ENCODE results near the gene HBQ1. TPM values are rescaled to one million over a fixed set of nuclear protein-coding genes. Genes with fewer than 3 reads are reported as not detected.
"Not testable (repeated sequence)": the region's sequence is repeated elsewhere in the genome, so short reads cannot be mapped to it uniquely, and the experiment has no call there.

Gene HBQ1
- total RNA-seq, 1 donor from 2014 or later, result not detected

DNA sequence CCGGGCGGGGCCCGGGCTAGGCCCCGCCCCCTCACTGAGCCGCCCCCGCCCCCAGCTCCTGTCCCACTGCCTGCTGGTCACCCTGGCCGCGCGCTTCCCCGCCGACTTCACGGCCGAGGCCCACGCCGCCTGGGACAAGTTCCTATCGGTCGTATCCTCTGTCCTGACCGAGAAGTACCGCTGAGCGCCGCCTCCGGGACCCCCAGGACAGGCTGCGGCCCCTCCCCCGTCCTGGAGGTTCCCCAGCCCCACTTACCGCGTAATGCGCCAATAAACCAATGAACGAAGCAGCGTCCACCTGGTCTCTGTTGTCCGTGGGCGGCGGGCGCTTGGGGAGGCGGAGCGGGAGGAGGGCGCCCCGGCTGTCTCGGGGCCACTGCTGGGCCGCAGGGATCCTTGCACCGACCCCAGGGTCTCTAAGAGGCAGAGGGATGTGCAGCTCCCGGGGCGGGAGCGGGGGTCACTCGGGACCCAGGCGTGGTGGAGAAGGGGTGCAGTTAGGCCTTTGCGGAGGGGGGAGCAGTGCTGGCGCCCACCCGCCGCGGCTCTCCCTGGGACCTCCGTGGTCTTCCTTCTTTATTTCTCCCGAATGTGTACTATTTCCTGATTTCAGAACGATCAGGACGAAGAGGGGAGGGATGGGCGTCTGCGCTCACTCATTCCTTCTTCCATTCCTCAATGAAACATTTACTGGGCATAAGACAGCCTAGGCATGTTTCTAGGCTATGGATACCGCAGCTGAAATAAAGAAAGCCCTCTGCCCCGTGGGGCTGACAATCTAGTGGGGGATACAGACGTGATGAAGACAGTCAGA lies 25.8 kb upstream of the HBQ1 start:
- no peak overlapping the region for H3K27ac Mint-ChIP-seq (ENCODE audit: unreplicated experiment)
- H3K4me3 Mint-ChIP-seq (ENCODE audit: unreplicated experiment), result peak overlapping the region; percentile 66
- peaks cover 9% of the 10 kb centered on the region for H3K4me1 Mint-ChIP-seq (ENCODE audit: unreplicated experiment)
- no peak for DNase-seq (ENCODE audit: extremely low spot score, unreplicated experiment)
- TF ChIP-seq, protein P1, sequence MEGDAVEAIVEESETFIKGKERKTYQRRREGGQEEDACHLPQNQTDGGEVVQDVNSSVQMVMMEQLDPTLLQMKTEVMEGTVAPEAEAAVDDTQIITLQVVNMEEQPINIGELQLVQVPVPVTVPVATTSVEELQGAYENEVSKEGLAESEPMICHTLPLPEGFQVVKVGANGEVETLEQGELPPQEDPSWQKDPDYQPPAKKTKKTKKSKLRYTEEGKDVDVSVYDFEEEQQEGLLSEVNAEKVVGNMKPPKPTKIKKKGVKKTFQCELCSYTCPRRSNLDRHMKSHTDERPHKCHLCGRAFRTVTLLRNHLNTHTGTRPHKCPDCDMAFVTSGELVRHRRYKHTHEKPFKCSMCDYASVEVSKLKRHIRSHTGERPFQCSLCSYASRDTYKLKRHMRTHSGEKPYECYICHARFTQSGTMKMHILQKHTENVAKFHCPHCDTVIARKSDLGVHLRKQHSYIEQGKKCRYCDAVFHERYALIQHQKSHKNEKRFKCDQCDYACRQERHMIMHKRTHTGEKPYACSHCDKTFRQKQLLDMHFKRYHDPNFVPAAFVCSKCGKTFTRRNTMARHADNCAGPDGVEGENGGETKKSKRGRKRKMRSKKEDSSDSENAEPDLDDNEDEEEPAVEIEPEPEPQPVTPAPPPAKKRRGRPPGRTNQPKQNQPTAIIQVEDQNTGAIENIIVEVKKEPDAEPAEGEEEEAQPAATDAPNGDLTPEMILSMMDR (IDR thresholded peaks at IDR 0.05), result no peak
- H3K9me3 Mint-ChIP-seq (ENCODE audit: unreplicated experiment), result no peaks in the 10 kb centered on the region
- H3K27me3 Mint-ChIP-seq (ENCODE audit: unreplicated experiment), result peaks cover 25% of the 10 kb centered on the region
- H3K36me3 Mint-ChIP-seq (ENCODE audit: unreplicated experiment), result no peaks in the 10 kb centered on the region

DNA sequence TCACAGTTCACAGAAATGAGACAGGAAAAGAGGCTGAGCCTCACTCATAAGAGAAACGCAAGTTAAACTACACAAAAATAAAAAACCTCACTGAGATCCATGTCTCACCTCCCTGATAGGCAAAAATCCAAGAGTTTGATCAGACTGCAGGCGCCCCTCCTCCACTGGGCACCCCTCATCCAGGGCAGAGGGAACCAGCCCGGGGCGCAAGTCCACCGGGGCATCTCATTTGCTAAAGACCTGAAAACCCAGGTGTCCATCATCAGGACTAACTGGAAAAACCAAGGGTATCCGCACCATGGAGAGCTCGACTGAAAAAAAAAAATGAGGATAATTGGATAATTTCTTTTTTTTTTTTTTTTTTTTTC lies 25.2 kb upstream of the HBQ1 start:
- Mint-ChIP-seq H3K4me3 (ENCODE audit: unreplicated experiment) (peak overlapping the region; percentile 66), H3K36me3 (ENCODE audit: unreplicated experiment) (no peaks in the 10 kb centered on the region), H3K27ac (ENCODE audit: unreplicated experiment) (no peak overlapping the region), H3K9me3 (ENCODE audit: unreplicated experiment) (no peaks in the 10 kb centered on the region), H3K27me3 (ENCODE audit: unreplicated experiment) (peaks cover 27% of the 10 kb centered on the region), H3K4me1 (ENCODE audit: unreplicated experiment) (peaks cover 5% of the 10 kb centered on the region)
- DNase-seq (ENCODE audit: extremely low spot score, unreplicated experiment), result no peak
- TF ChIP-seq, protein P1 (IDR thresholded peaks at IDR 0.05), result no peak

DNA sequence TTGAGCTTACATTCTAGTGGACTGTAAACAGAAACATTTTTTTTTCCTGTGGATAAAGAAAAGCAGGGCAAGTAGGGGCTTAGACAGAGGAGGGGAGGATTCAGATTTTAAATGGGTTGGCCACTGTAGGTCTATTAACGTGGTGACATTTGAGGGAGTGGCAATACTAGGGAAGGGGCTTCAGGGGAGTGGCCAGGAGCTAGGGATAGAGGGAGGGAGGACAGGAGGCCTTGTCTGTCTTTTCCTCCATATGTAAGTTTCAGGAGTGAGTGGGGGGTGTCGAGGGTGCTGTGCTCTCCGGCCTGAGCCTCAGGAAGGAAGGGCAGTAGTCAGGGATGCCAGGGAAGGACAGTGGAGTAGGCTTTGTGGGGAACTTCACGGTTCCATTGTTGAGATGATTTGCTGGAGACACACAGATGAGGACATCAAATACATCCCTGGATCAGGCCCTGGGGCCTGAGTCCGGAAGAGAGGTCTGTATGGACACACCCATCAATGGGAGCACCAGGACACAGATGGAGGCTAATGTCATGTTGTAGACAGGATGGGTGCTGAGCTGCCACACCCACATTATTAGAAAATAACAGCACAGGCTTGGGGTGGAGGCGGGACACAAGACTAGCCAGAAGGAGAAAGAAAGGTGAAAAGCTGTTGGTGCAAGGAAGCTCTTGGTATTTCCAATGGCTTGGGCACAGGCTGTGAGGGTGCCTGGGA lies 21.0 kb upstream of the HBQ1 start:
- no peak for DNase-seq (ENCODE audit: extremely low spot score, unreplicated experiment)
- no peak overlapping the region for H3K27ac Mint-ChIP-seq (ENCODE audit: unreplicated experiment)
- peaks cover 5% of the 10 kb centered on the region for H3K4me1 Mint-ChIP-seq (ENCODE audit: unreplicated experiment)
- no peak overlapping the region for H3K4me3 Mint-ChIP-seq (ENCODE audit: unreplicated experiment)
- H3K9me3 Mint-ChIP-seq (ENCODE audit: unreplicated experiment), result no peaks in the 10 kb centered on the region
- TF ChIP-seq, protein P1 (IDR thresholded peaks at IDR 0.05), result no peak
- no peaks in the 10 kb centered on the region for H3K36me3 Mint-ChIP-seq (ENCODE audit: unreplicated experiment)
- peaks cover 28% of the 10 kb centered on the region for H3K27me3 Mint-ChIP-seq (ENCODE audit: unreplicated experiment)

GRCh38 chr16:160242-160641 lies 20.0 kb upstream of the HBQ1 start:
- not testable (repeated sequence) for H3K4me3 Mint-ChIP-seq (ENCODE audit: unreplicated experiment); H3K27ac Mint-ChIP-seq (ENCODE audit: unreplicated experiment); H3K36me3 Mint-ChIP-seq (ENCODE audit: unreplicated experiment); H3K9me3 Mint-ChIP-seq (ENCODE audit: unreplicated experiment); DNase-seq (ENCODE audit: extremely low spot score, unreplicated experiment); H3K4me1 Mint-ChIP-seq (ENCODE audit: unreplicated experiment)
- H3K27me3 Mint-ChIP-seq (ENCODE audit: unreplicated experiment), result peaks cover 23% of the 10 kb centered on the region

GRCh38 chr16:160691-161190 lies 19.5 kb upstream of the HBQ1 start:
- Mint-ChIP-seq H3K27ac (ENCODE audit: unreplicated experiment) (no peak overlapping the region), H3K36me3 (ENCODE audit: unreplicated experiment) (no peaks in the 10 kb centered on the region), H3K4me3 (ENCODE audit: unreplicated experiment) (no peak overlapping the region), H3K4me1 (ENCODE audit: unreplicated experiment) (peaks cover 6% of the 10 kb centered on the region), H3K9me3 (ENCODE audit: unreplicated experiment) (no peaks in the 10 kb centered on the region), H3K27me3 (ENCODE audit: unreplicated experiment) (peaks cover 23% of the 10 kb centered on the region)
- TF ChIP-seq, protein P1 (IDR thresholded peaks at IDR 0.05), result no peak
- DNase-seq (ENCODE audit: extremely low spot score, unreplicated experiment), result no peak
